ENCODE results near the gene DBH.

DBH gene

GRCh38 chr9:133679056-133679455 lies 42.9 kb downstream of the DBH start:
- Histone ChIP-seq H3K27me3 (ENCODE audit: control insufficient read depth, insufficient read depth, low read length) (no peaks in the 10 kb centered on the region), H3K9ac (ENCODE audit: low read length) (no peak overlapping the region), H3K4me3 (ENCODE audit: low read length) (no peak overlapping the region), H3K9me3 (ENCODE audit: control insufficient read depth, low read length) (no peaks in the 10 kb centered on the region), H3K36me3 (ENCODE audit: control insufficient read depth, insufficient read depth, low read length) (no peaks in the 10 kb centered on the region), H3K4me1 (ENCODE audit: control insufficient read depth, insufficient read depth, low read length) (no peaks in the 10 kb centered on the region)

GRCh38 chr9:133679466-133680061 lies 43.4 kb downstream of the DBH start:
- H3K4me3 ChIP-seq (ENCODE audit: low read length): no peak overlapping the region
- H3K9ac ChIP-seq (ENCODE audit: low read length): no peak overlapping the region
- no peaks in the 10 kb centered on the region for H3K27me3 ChIP-seq (ENCODE audit: control insufficient read depth, insufficient read depth, low read length)
- H3K9me3 ChIP-seq (ENCODE audit: control insufficient read depth, low read length): no peaks in the 10 kb centered on the region
- no peaks in the 10 kb centered on the region for H3K4me1 ChIP-seq (ENCODE audit: control insufficient read depth, insufficient read depth, low read length)
- no peaks in the 10 kb centered on the region for H3K36me3 ChIP-seq (ENCODE audit: control insufficient read depth, insufficient read depth, low read length)

DNA sequence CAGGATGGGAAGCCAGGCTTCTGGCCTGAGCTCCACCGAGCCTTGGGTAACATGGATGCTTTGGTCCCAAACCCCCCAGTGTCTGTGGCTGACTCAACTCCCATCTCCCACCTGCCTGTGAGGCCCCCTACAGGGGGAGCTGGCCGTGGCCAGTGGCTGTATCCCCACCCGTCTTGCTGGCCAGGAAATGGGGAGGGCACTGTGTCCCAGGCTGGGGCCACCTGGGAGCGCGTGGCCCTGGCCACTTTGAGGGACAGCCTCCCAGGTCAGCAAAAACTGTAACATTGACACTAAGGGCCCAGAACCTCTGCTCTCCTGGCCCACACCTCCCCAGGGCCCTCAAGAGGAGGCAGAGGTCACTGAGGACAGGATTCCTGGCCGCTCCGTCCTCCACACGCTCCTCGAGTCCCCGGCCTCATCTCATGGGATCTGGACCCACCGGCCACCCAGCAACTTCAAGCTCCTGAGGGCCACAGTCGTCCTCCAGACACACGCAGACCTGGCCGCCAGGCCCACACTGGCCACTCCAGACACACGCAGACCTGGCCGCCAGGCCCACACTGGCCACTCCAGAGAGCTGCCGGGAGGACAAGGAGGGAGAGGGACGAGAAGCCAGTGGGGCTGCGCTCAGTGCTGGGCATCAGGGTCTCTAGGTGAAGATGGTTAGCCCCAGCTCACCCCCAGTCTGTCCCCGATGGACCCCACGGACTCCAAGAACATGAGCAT lies 44.2 kb downstream of the DBH start:
- Histone ChIP-seq H3K27me3 (ENCODE audit: control insufficient read depth, insufficient read depth, low read length) (no peaks in the 10 kb centered on the region), H3K4me3 (ENCODE audit: low read length) (no peak overlapping the region), H3K9me3 (ENCODE audit: control insufficient read depth, low read length) (no peaks in the 10 kb centered on the region), H3K4me1 (ENCODE audit: control insufficient read depth, insufficient read depth, low read length) (no peaks in the 10 kb centered on the region), H3K9ac (ENCODE audit: low read length) (no peak overlapping the region), H3K36me3 (ENCODE audit: control insufficient read depth, insufficient read depth, low read length) (no peaks in the 10 kb centered on the region)

GRCh38 chr9:133680976-133681657 lies 45.0 kb downstream of the DBH start:
- no peak overlapping the region for H3K9ac ChIP-seq (ENCODE audit: low read length)
- no peaks in the 10 kb centered on the region for H3K36me3 ChIP-seq (ENCODE audit: control insufficient read depth, insufficient read depth, low read length)
- no peaks in the 10 kb centered on the region for H3K9me3 ChIP-seq (ENCODE audit: control insufficient read depth, low read length)
- no peaks in the 10 kb centered on the region for H3K4me1 ChIP-seq (ENCODE audit: control insufficient read depth, insufficient read depth, low read length)
- no peak overlapping the region for H3K4me3 ChIP-seq (ENCODE audit: low read length)
- no peaks in the 10 kb centered on the region for H3K27me3 ChIP-seq (ENCODE audit: control insufficient read depth, insufficient read depth, low read length)

DNA sequence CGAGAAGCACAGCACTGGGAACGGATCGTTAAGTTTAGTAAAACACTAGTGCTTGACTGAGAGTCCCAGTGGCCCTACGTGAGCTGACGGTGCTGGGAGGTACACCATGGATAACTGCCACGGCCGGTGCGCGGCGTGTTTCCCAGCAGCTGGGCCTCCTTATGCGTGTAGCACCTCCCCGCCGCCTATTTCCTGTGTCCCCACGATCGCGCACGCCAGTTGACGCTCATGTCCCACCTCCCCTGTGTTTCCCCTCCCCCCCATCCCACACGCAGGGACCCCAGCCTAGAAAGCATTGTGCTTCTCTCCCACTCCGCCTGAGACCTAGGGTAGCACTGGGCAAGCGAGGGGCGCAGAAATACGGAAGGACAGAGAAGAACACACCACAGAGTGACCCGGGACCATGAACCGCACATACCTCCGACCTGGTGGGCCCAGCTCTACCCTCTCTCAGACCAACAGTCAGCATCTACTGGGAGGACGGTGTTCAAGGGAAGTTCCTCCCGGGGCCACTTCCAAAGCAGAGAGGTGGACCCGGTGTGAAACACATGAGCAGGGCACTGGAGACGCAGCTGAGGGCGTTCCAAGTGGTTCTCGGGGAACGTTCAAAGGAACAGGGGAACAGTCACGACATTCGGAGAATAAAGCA lies 45.6 kb downstream of the DBH start:
- Histone ChIP-seq H3K4me3 (ENCODE audit: low read length) (no peak overlapping the region), H3K9ac (ENCODE audit: low read length) (no peak overlapping the region), H3K9me3 (ENCODE audit: control insufficient read depth, low read length) (no peaks in the 10 kb centered on the region), H3K36me3 (ENCODE audit: control insufficient read depth, insufficient read depth, low read length) (no peaks in the 10 kb centered on the region), H3K4me1 (ENCODE audit: control insufficient read depth, insufficient read depth, low read length) (no peaks in the 10 kb centered on the region), H3K27me3 (ENCODE audit: control insufficient read depth, insufficient read depth, low read length) (no peaks in the 10 kb centered on the region)

GRCh38 chr9:133682818-133683585 lies 46.8 kb downstream of the DBH start:
- Histone ChIP-seq H3K9me3 (ENCODE audit: control insufficient read depth, low read length) (no peaks in the 10 kb centered on the region), H3K36me3 (ENCODE audit: control insufficient read depth, insufficient read depth, low read length) (no peaks in the 10 kb centered on the region), H3K27me3 (ENCODE audit: control insufficient read depth, insufficient read depth, low read length) (no peaks in the 10 kb centered on the region), H3K4me3 (ENCODE audit: low read length) (no peak overlapping the region), H3K9ac (ENCODE audit: low read length) (no peak overlapping the region), H3K4me1 (ENCODE audit: control insufficient read depth, insufficient read depth, low read length) (no peaks in the 10 kb centered on the region)

DNA sequence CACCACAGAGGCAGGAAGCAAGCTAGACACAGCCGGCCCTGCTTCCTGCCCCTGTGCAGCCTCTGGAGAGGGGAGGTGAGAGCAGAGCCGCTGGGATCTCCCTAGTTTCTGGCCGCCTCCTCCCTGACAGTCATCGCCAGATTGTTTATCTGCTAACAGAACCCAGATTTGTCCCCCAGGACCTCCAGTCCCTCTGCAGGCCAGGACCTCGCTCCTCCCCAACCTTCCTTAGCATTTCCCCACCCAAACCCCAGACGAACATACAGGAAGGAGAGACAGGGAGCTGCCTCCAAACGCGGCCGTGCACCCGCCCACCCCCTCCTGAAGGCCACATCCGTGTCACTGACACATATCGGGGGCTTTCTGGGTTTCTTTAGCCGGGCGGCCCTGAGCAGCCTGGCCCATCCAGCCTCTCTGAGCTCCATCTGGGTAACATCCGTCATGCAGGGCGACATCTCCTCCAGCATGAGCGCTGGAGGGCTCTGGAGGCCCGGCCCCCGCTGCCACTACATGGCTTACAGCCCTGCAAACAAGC lies 47.5 kb downstream of the DBH start:
- Histone ChIP-seq H3K4me3 (ENCODE audit: low read length) (no peak overlapping the region), H3K9me3 (ENCODE audit: control insufficient read depth, low read length) (no peaks in the 10 kb centered on the region), H3K36me3 (ENCODE audit: control insufficient read depth, insufficient read depth, low read length) (no peaks in the 10 kb centered on the region), H3K27me3 (ENCODE audit: control insufficient read depth, insufficient read depth, low read length) (no peaks in the 10 kb centered on the region), H3K4me1 (ENCODE audit: control insufficient read depth, insufficient read depth, low read length) (no peaks in the 10 kb centered on the region), H3K9ac (ENCODE audit: low read length) (no peak overlapping the region)

GRCh38 chr9:133684121-133684935 lies 48.2 kb downstream of the DBH start:
- Histone ChIP-seq H3K27me3 (ENCODE audit: control insufficient read depth, insufficient read depth, low read length) (no peaks in the 10 kb centered on the region), H3K4me1 (ENCODE audit: control insufficient read depth, insufficient read depth, low read length) (no peaks in the 10 kb centered on the region)

DNA sequence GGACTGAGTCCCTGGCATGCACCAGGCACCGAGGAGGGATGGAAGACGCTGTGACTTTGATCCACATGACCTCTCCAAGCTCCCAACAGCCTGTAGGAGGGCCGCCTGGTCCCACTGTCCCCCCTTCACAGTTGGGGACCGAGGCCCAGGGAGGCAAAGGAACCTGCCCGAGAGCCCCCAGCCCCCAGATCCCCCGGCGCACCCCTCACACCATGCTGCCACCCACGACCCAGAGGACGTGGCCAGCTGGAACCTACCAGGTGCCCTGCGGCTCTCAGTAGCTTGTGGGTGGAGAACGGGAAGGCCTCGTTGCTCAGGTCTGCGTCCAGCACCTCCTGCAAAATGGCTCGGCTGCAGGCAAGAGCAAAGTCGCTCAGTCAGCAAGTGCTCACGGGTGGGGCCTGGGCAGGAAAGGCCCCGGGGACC lies 48.8 kb downstream of the DBH start:
- Histone ChIP-seq H3K27me3 (ENCODE audit: control insufficient read depth, insufficient read depth, low read length) (no peaks in the 10 kb centered on the region), H3K36me3 (ENCODE audit: control insufficient read depth, insufficient read depth, low read length) (no peaks in the 10 kb centered on the region), H3K9me3 (ENCODE audit: control insufficient read depth, low read length) (no peaks in the 10 kb centered on the region), H3K4me1 (ENCODE audit: control insufficient read depth, insufficient read depth, low read length) (no peaks in the 10 kb centered on the region), H3K4me3 (ENCODE audit: low read length) (no peak overlapping the region), H3K9ac (ENCODE audit: low read length) (no peak overlapping the region)

More at GRCh38 chr9:133684121-133684935, 48.2 kb downstream of the DBH start:
- H3K36me3 ChIP-seq (ENCODE audit: control insufficient read depth, insufficient read depth, low read length): no peaks in the 10 kb centered on the region
- no peak overlapping the region for H3K9ac ChIP-seq (ENCODE audit: low read length)
- H3K9me3 ChIP-seq (ENCODE audit: control insufficient read depth, low read length): no peaks in the 10 kb centered on the region
- no peak overlapping the region for H3K4me3 ChIP-seq (ENCODE audit: low read length)

- H3K27me3 ChIP-seq (ENCODE audit: control insufficient read depth, insufficient read depth, low read length): no peaks in the 10 kb centered on the region
- no peaks in the 10 kb centered on the region for H3K9me3 ChIP-seq (ENCODE audit: control insufficient read depth, low read length)
- H3K4me1 ChIP-seq (ENCODE audit: control insufficient read depth, insufficient read depth, low read length): no peaks in the 10 kb centered on the region
- no peak overlapping the region for H3K4me3 ChIP-seq (ENCODE audit: low read length)
- H3K36me3 ChIP-seq (ENCODE audit: control insufficient read depth, insufficient read depth, low read length): no peaks in the 10 kb centered on the region
- no peak overlapping the region for H3K9ac ChIP-seq (ENCODE audit: low read length)
These were observed 49.8 kb downstream of the DBH start for GRCh38 chr9:133685653-133686609.

Data from mucosa of stomach (tissue), 1 donor.